Astrocyte of the cerebellum (primary cell): ENCODE measurements around the gene ATAD3B.

Source experiments
- DNase-seq: peaks from one replicate; pipeline ENCODE4 v3.0.0-alpha.2; 2011; ENCODE audit warnings: low read depth
- H3K4me3 ChIP-seq: 2 replicates; pipeline ENCODE4 v1.5.1; 2011; ENCODE audit warnings: mild to moderate bottlenecking, low read depth, low read length, moderate library complexity
- in situ Hi-C: cut with HindIII; loops from 2 replicates; pipeline ENCODE4 v1.10.0; 2017; ENCODE audit warnings: low sequenced_read_pairs
- TF ChIP-seq, protein P1 (sequence below): IDR thresholded peaks from 2 replicates; pipeline ENCODE4 v1.5.1; 2012; ENCODE audit warnings: low read length, low read depth, moderate library complexity, mild to moderate bottlenecking; ENCODE audit errors: missing control alignments

The ATAD3B gene, protein sequence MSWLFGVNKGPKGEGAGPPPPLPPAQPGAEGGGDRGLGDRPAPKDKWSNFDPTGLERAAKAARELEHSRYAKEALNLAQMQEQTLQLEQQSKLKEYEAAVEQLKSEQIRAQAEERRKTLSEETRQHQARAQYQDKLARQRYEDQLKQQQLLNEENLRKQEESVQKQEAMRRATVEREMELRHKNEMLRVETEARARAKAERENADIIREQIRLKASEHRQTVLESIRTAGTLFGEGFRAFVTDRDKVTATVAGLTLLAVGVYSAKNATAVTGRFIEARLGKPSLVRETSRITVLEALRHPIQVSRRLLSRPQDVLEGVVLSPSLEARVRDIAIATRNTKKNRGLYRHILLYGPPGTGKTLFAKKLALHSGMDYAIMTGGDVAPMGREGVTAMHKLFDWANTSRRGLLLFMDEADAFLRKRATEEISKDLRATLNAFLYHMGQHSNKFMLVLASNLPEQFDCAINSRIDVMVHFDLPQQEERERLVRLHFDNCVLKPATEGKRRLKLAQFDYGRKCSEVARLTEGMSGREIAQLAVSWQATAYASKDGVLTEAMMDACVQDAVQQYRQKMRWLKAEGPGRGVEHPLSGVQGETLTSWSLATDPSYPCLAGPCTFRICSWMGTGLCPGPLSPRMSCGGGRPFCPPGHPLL

DNA sequence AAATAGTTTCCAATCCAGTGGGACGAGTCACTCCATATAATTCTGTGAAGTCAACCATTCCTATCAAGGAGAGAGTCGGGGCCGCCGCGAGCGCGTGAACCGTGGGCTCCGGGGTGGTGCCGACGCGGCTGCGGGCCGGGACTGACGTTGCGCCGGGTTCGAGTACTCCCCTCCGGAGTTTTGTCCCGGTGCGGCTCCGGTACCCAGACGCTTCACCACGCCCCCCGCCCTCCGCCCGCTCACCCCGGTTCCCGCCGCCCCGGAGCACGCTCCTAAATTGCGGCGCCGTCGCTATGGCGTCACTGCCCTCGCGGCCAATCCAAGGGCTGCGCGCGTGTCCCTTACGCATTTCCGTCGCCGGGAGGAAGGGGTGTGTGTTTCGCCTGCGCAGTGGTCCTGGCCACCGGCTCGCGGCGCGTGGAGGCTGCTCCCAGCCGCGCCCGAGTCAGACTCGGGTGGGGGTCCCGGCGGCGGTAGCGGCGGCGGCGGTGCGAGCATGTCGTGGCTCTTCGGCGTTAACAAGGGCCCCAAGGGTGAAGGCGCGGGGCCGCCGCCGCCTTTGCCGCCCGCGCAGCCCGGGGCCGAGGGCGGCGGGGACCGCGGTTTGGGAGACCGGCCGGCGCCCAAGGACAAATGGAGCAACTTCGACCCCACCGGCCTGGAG lies at the start of gene ATAD3B:
Gene ATAD3B (plus strand): TSS at position 377 of the 664 bp plus-strand sequence. CDS start 120 bp downstream, at position 497.
- DNase-seq = peak; percentile 67
- TF ChIP-seq, protein P1, sequence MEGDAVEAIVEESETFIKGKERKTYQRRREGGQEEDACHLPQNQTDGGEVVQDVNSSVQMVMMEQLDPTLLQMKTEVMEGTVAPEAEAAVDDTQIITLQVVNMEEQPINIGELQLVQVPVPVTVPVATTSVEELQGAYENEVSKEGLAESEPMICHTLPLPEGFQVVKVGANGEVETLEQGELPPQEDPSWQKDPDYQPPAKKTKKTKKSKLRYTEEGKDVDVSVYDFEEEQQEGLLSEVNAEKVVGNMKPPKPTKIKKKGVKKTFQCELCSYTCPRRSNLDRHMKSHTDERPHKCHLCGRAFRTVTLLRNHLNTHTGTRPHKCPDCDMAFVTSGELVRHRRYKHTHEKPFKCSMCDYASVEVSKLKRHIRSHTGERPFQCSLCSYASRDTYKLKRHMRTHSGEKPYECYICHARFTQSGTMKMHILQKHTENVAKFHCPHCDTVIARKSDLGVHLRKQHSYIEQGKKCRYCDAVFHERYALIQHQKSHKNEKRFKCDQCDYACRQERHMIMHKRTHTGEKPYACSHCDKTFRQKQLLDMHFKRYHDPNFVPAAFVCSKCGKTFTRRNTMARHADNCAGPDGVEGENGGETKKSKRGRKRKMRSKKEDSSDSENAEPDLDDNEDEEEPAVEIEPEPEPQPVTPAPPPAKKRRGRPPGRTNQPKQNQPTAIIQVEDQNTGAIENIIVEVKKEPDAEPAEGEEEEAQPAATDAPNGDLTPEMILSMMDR = no peak
- in situ Hi-C loops = no loop called here
- peak within 1 kb of the TSS; percentile 72 for H3K4me3 ChIP-seq

DNA sequence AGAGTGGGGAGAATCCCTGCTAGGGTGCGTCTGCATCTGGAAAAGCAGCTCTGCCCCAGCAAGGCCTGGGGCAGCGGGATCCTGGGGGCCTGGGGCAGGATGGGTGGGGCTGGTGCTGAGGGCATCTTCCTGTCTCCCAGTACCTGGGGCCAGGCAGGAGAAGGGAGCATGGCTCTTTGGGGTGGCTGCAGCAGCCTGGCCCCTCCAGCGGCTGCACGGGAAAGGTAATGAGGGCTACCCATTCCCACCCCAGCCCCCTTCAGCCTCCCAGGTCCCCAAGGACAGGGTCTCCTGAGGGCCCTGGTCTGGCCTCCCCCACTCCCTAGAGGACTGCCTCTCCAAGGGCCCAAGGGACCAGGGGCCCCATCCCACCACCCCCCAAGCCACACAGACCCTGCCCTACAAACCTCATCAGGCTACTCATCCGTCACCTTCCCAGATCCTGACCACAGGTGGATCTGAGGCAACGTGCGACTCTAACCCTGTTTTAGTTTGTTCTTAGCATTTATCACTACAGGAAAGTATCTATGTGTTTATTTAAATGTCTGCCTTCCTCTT lies 49.6 kb upstream of the ATAD3B start:
- TF ChIP-seq, protein P1 = no peak
- no peak overlapping the region for H3K4me3 ChIP-seq
- in situ Hi-C loops = no loop called here
- DNase-seq = no peak

DNA sequence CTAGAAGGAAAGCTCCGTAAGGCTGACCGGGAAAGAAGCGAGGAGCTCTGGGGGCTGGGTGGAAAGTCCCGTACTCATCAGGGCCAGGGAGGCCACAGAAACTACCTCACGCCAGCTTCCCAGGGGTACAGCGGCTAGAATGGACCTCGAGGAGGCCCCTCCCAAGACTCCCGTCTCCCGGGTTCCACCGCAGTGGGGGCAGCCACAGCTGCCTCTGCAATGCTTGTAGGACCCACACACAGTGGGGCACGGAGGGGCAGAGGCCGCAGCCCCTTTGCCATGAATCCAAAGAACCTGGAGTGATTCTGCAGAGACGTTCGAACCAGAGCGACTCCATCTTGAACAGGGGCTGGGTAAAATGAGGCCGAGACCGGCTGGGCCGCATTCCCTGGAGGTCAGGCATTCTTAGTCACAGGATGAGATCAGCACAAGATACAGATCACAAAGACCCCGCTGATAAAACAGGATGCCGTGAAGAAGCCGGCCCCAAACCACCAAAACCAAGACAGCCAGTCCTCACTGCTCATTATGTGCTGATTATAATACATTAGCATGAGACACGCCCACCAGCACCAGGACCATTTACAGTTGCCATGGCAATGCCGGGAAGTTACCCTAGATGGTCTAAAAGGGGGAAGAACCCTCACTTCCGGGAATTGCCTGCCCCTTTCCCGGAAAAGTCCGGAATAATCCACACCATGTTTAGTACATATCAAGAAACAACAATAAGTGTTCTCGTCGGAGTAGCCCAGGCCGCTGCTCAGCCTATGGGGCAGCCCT lies 48.9 kb upstream of the ATAD3B start:
- no peak overlapping the region for H3K4me3 ChIP-seq
- DNase-seq = no peak
- in situ Hi-C loops = no loop called here
- TF ChIP-seq, protein P1 = no peak

DNA sequence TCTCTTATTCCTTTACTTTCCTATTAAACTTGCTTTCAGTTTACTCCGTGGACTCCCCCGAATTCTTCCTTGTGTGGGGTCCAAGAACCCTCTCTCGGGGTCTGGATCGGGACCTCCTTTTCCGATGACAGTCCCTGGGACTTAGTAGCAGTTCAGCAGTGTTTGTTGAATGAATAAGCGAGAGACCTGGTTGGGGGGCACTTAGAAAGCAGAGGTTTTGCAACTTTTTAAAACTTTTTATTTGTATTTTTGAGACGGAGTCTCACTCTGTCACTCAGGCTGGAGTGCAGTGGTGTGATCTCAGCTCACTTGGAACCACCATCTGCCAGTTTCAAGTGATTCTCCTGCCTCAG lies 48.3 kb upstream of the ATAD3B start:
- TF ChIP-seq, protein P1 = no peak
- DNase-seq = no peak
- H3K4me3 ChIP-seq = no peak overlapping the region
- in situ Hi-C loops = no loop called here

DNA sequence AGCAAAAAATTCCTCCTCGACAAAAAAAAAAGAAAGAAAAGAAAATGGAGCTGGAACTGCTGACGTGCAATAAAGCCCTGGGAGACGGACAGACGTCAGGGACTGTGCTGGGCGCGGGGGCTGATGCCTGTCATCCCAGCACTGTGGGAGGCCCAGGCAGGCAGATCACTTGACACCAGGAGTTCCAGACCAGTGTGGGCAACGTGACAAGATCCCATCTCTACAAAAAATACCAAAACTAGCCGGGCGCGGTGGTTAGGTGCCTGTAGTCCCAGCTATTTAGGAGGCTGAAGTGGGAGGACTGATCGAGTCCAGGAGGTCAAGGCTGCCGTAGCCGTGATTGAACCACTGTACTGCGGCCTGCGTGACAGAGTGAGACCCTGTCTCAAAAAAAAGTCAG lies 46.9 kb upstream of the ATAD3B start:
- TF ChIP-seq, protein P1 = no peak
- DNase-seq = no peak
- in situ Hi-C loops = no loop called here
- H3K4me3 ChIP-seq = no peak overlapping the region

DNA sequence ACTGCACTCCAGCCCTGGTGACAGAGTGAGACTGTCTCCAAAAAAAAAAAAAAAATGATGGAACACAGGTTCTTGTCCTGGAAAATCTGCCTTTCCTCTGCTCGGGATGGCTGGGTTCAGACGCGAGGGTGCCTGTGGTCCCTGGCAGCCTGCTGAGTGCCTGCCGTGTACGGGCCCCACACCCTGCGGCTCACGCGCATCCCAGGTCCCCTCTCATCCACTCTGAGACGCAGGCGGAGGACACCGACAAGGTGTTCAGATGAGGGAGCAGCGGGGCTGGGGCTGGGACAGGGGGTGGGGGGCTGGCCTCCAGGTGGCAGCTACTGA lies 46.2 kb upstream of the ATAD3B start:
- no peak overlapping the region for H3K4me3 ChIP-seq
- DNase-seq = no peak
- TF ChIP-seq, protein P1 = no peak
- in situ Hi-C loops = no loop called here
